H9 (cell line): ENCODE data around the gene TSC22D3. TPM values are rescaled to one million over a fixed set of nuclear protein-coding genes. Genes with fewer than 3 reads are reported as not detected.

ENCODE experiments used
- DNase-seq: peaks from one replicate; pipeline ENCODE4 v3.0.0-alpha.2; 2017
- H2AFZ ChIP-seq: one replicate; pipeline ENCODE4 v1.6.1; 2013; ENCODE audit warnings: mild to moderate bottlenecking, low read length, control low read depth, moderate library complexity
- H2AK5ac ChIP-seq: 2 replicates; pipeline ENCODE4 v1.6.1; 2013; ENCODE audit warnings: low read length, control low read depth, mixed read lengths; ENCODE audit not compliant: insufficient read length
- H2BK120ac ChIP-seq: one replicate; pipeline ENCODE4 v1.6.1; 2013; ENCODE audit warnings: low read depth, mild to moderate bottlenecking, low read length, control low read depth, inconsistent platforms; ENCODE audit not compliant: poor library complexity, severe bottlenecking
- H2BK12ac ChIP-seq: 2 replicates; pipeline ENCODE4 v1.6.1; 2013; ENCODE audit warnings: low read length, control low read depth, mixed read lengths, low read depth; ENCODE audit not compliant: insufficient read length
- H2BK15ac ChIP-seq: 2 replicates; pipeline ENCODE4 v1.6.1; 2013; ENCODE audit warnings: low read depth, low read length, control low read depth
- H2BK20ac ChIP-seq: one replicate; pipeline ENCODE4 v1.6.1; 2013; ENCODE audit warnings: low read depth, mild to moderate bottlenecking, low read length, control low read depth, inconsistent platforms; ENCODE audit not compliant: poor library complexity, severe bottlenecking
- H2BK5ac ChIP-seq: 2 replicates; pipeline ENCODE4 v1.6.1; 2013; ENCODE audit warnings: low read length, control low read depth, mixed read lengths; ENCODE audit not compliant: insufficient read length
- H3K14ac ChIP-seq: 2 replicates; pipeline ENCODE4 v1.6.1; 2013; ENCODE audit warnings: low read length, control low read depth; ENCODE audit not compliant: insufficient read depth
- H3K18ac ChIP-seq: 2 replicates; pipeline ENCODE4 v1.6.1; 2013; ENCODE audit warnings: low read depth, mild to moderate bottlenecking, mixed read lengths, low read length, control low read depth; ENCODE audit not compliant: insufficient read length
- H3K23ac ChIP-seq: 2 replicates; pipeline ENCODE4 v1.6.1; 2013; ENCODE audit warnings: low read length, control low read depth, mixed read lengths, low read depth; ENCODE audit not compliant: insufficient read length
- H3K23me2 ChIP-seq: 2 replicates; pipeline ENCODE4 v1.6.1; 2013; ENCODE audit warnings: low read depth, mild to moderate bottlenecking, mixed read lengths, low read length, control low read depth; ENCODE audit not compliant: insufficient read length, poor library complexity, severe bottlenecking
- H3K27ac ChIP-seq: 2 replicates; pipeline ENCODE4 v1.5.1; 2013; ENCODE audit warnings: low read length, control low read depth, mixed read lengths, low read depth; ENCODE audit not compliant: insufficient read length
- H3K27me3 ChIP-seq: 2 replicates; pipeline ENCODE4 v1.6.1; 2013; ENCODE audit warnings: low read length, control low read depth, inconsistent platforms; ENCODE audit not compliant: insufficient read depth
- H3K4ac ChIP-seq: 2 replicates; pipeline ENCODE4 v1.6.1; 2013; ENCODE audit warnings: low read depth, mild to moderate bottlenecking, control low read depth, inconsistent platforms, low read length, moderate library complexity
- H3K4me1 ChIP-seq: 2 replicates; pipeline ENCODE4 v1.6.1; 2013; ENCODE audit warnings: low read length, control low read depth, inconsistent platforms; ENCODE audit not compliant: insufficient read depth
- H3K4me2 ChIP-seq: 2 replicates; pipeline ENCODE4 v1.6.1; 2013; ENCODE audit warnings: low read length, control low read depth, mixed read lengths; ENCODE audit not compliant: insufficient read length, insufficient read depth
- H3K56ac ChIP-seq: 2 replicates; pipeline ENCODE4 v1.6.1; 2013; ENCODE audit warnings: low read depth, mild to moderate bottlenecking, mixed read lengths, low read length, control low read depth; ENCODE audit not compliant: insufficient read length
- H3K79me1 ChIP-seq: 2 replicates; pipeline ENCODE4 v1.6.1; 2013; ENCODE audit warnings: low read depth, mild to moderate bottlenecking, moderate library complexity, low read length, control low read depth, inconsistent platforms; ENCODE audit not compliant: insufficient read depth, poor library complexity, severe bottlenecking
- H3K79me2 ChIP-seq: 2 replicates; pipeline ENCODE4 v1.6.1; 2013; ENCODE audit warnings: low read length, control low read depth, inconsistent platforms; ENCODE audit not compliant: insufficient read depth
- H3K9ac ChIP-seq: 2 replicates; pipeline ENCODE4 v1.6.1; 2013; ENCODE audit warnings: low read length, control low read depth, mixed read lengths; ENCODE audit not compliant: insufficient read length; ENCODE audit errors: extremely low read depth
- H3K9me3 ChIP-seq: one replicate; pipeline ENCODE4 v1.6.1; 2013; ENCODE audit warnings: low read depth, low read length, inconsistent platforms; ENCODE audit not compliant: control insufficient read depth
- H3T11ph ChIP-seq: one replicate; pipeline ENCODE4 v1.6.1; 2013; ENCODE audit warnings: mild to moderate bottlenecking, low read length, control low read depth, inconsistent platforms
- H4K20me1 ChIP-seq: one replicate; pipeline ENCODE4 v1.6.1; 2013; ENCODE audit not compliant: control insufficient read depth, insufficient read length, insufficient read depth
- H4K5ac ChIP-seq: 2 replicates; pipeline ENCODE4 v1.6.1; 2013; ENCODE audit warnings: low read depth, mild to moderate bottlenecking, mixed read lengths, low read length, control low read depth; ENCODE audit not compliant: insufficient read length
- H4K8ac ChIP-seq: replicated peaks from 2 replicates; pipeline ENCODE4 v1.6.1; 2013; ENCODE audit warnings: low read length, control low read depth, mixed read lengths, low read depth; ENCODE audit not compliant: insufficient read length
- H4K91ac ChIP-seq: 2 replicates; pipeline ENCODE4 v1.6.1; 2013; ENCODE audit warnings: low read depth, mild to moderate bottlenecking, moderate library complexity, mixed read lengths, low read length, control low read depth; ENCODE audit not compliant: insufficient read length
- H3K27ac Mint-ChIP-seq, 3 experiments: 2 replicates in 2 of 3; 3 replicates in 1 of 3; pipeline ENCODE4 v1.8.0; 2020 to 2021; ENCODE audit warnings: mixed read lengths in 3 of 3, mild to moderate bottlenecking in 1 of 3, moderate library complexity in 1 of 3
- H3K27me3 Mint-ChIP-seq: 2 replicates; pipeline ENCODE4 v1.8.0; 2021; ENCODE audit warnings: low read depth, mild to moderate bottlenecking, moderate library complexity, mixed read lengths
- H3K36me3 Mint-ChIP-seq, 3 experiments: 2 replicates in 2 of 3; 3 replicates in 1 of 3; pipeline ENCODE4 v1.8.0; 2020 to 2021; ENCODE audit warnings: low read depth in 3 of 3, mixed read lengths in 3 of 3; ENCODE audit not compliant: insufficient read depth in 1 of 3
- H3K4me1 Mint-ChIP-seq, 2 experiments: 2 replicates each; pipeline ENCODE4 v1.8.0; 2020; ENCODE audit warnings: mixed read lengths in 2 of 2
- H3K4me3 Mint-ChIP-seq, 2 experiments: 2 replicates in 1 of 2; 3 replicates in 1 of 2; pipeline ENCODE4 v1.8.0; 2020 to 2021; ENCODE audit warnings: mild to moderate bottlenecking in 2 of 2, mixed read lengths in 2 of 2, moderate library complexity in 1 of 2
- H3K9me3 Mint-ChIP-seq, 2 experiments: 2 replicates in 1 of 2; 3 replicates in 1 of 2; pipeline ENCODE4 v1.8.0; 2020; ENCODE audit warnings: mild to moderate bottlenecking in 2 of 2, mixed read lengths in 2 of 2, moderate library complexity in 1 of 2
- WGBS: extraction: QIAGEN DNeasy Blood & Tissue Kit; methylation state at CpG from one replicate; pipeline ENCODE4 v1.1.7; 2013; ENCODE audit warnings: missing lambda C conversion rate, low lambda C conversion rate, mixed read lengths; ENCODE audit not compliant: insufficient read length; ENCODE audit errors: extremely low coverage; 5-methylcytosine and 5-hydroxymethylcytosine counted together
- total RNA-seq: library from RNA; stranded (reverse); gene quantifications from 2 replicates; pipeline ENCODE4 v1.2.1, GENCODE V29; 2021
- TF ChIP-seq, protein P1 (sequence below): fragments of 200-600 bp; sonication (generic); conservative IDR thresholded peaks from 3 replicates; pipeline ENCODE4 v1.8.0; 2021; ENCODE audit warnings: antibody characterized with exemption, mild to moderate bottlenecking

TSC22D3 gene
- total RNA-seq, 1 experiment from 2014 or later = 10.5 TPM

GRCh38 chrX:107766470-107767150 is 9.0 kb downstream of the TSC22D3 start:
- no peak overlapping the region for H4K91ac ChIP-seq
- DNase-seq = no peak
- H3T11ph ChIP-seq = no peak overlapping the region
- H3K79me2 ChIP-seq = no peaks in the 10 kb centered on the region
- H3K27me3 Mint-ChIP-seq = peaks cover under 1% of the 10 kb centered on the region; the same call in 1 of the 2 replicates
- H2BK20ac ChIP-seq = no peak overlapping the region
- H3K18ac ChIP-seq = no peak overlapping the region
- no peak overlapping the region for H3K27ac ChIP-seq
- no CpG with 5 or more reads among the region's 8 CpGs for WGBS
- no peak overlapping the region for H2AK5ac ChIP-seq
- H3K79me1 ChIP-seq = no peaks in the 10 kb centered on the region
- no peak overlapping the region for H2BK120ac ChIP-seq
- no peaks in the 10 kb centered on the region for H3K23me2 ChIP-seq
- no peak overlapping the region for H3K23ac ChIP-seq
- H3K9ac ChIP-seq = no peak overlapping the region
- no peak overlapping the region for H3K4me3 Mint-ChIP-seq
- H3K4ac ChIP-seq = no peak overlapping the region
- H3K9me3 ChIP-seq = no peaks in the 10 kb centered on the region
- no peak overlapping the region for H3K56ac ChIP-seq
- H3K27me3 ChIP-seq = no peaks in the 10 kb centered on the region
- H2BK12ac ChIP-seq = no peak overlapping the region
- H3K36me3 Mint-ChIP-seq = no peaks in the 10 kb centered on the region
- H3K14ac ChIP-seq = no peak overlapping the region
- H3K9me3 Mint-ChIP-seq = peaks cover 0 to 36% of the 10 kb centered on the region in 2 experiments; a peak in 2 of 5 replicates
- H4K5ac ChIP-seq = no peak overlapping the region
- no peak overlapping the region for H3K4me2 ChIP-seq
- no peak overlapping the region for H4K8ac ChIP-seq
- no peak overlapping the region for H2BK5ac ChIP-seq
- no peak overlapping the region for H2AFZ ChIP-seq
- no peak overlapping the region for H2BK15ac ChIP-seq
- TF ChIP-seq, protein P1, sequence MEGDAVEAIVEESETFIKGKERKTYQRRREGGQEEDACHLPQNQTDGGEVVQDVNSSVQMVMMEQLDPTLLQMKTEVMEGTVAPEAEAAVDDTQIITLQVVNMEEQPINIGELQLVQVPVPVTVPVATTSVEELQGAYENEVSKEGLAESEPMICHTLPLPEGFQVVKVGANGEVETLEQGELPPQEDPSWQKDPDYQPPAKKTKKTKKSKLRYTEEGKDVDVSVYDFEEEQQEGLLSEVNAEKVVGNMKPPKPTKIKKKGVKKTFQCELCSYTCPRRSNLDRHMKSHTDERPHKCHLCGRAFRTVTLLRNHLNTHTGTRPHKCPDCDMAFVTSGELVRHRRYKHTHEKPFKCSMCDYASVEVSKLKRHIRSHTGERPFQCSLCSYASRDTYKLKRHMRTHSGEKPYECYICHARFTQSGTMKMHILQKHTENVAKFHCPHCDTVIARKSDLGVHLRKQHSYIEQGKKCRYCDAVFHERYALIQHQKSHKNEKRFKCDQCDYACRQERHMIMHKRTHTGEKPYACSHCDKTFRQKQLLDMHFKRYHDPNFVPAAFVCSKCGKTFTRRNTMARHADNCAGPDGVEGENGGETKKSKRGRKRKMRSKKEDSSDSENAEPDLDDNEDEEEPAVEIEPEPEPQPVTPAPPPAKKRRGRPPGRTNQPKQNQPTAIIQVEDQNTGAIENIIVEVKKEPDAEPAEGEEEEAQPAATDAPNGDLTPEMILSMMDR = no peak
- peaks cover 3 to 8% of the 10 kb centered on the region in 2 experiments; a peak in 2 of 4 replicates for H3K4me1 Mint-ChIP-seq
- no peaks in the 10 kb centered on the region for H3K4me1 ChIP-seq
- H4K20me1 ChIP-seq = no peaks in the 10 kb centered on the region
- H3K27ac Mint-ChIP-seq = no peak overlapping the region
